HepG2 (cell line): Measurements from ENCODE around the gene ATP6V0D1. TPM values are rescaled to one million over a fixed set of nuclear protein-coding genes. Genes with fewer than 3 reads are reported as not detected.

Experiments used
- FOXM1 ChIP-seq: sonication (generic); formaldehyde crosslinking; IDR thresholded peaks from 2 replicates; pipeline ENCODE4 v1.5.0; 2020; ENCODE audit warnings: missing genetic modification reagents
- FOXO4 ChIP-seq: sonication (generic); formaldehyde crosslinking; conservative IDR thresholded peaks from 2 replicates; pipeline ENCODE4 v1.8.1; 2023; ENCODE audit warnings: missing genetic modification reagents
- GPBP1L1 ChIP-seq: sonication (generic); formaldehyde crosslinking; IDR thresholded peaks from 2 replicates; pipeline ENCODE4 v1.5.0; 2020; ENCODE audit warnings: mild to moderate bottlenecking, missing genetic modification reagents
- HNF4G ChIP-seq, 2 experiments: sonication (generic) in 1 of 2; formaldehyde crosslinking in 1 of 2; IDR thresholded peaks; 2 replicates each; pipeline versions ENCODE4 v1.4.0 to v1.6.1; 2011 to 2020; ENCODE audit warnings: borderline replicate concordance in 2 of 2, low read depth in 2 of 2, mild to moderate bottlenecking in 2 of 2, low read length in 1 of 2, missing genetic modification reagents in 1 of 2, moderate library complexity in 1 of 2
- KDM6A ChIP-seq: IDR thresholded peaks from 2 replicates; pipeline ENCODE4 v1.6.1; 2016; ENCODE audit warnings: low read depth
- MTF1 ChIP-seq: sonication (generic); formaldehyde crosslinking; IDR thresholded peaks from 2 replicates; pipeline ENCODE4 v1.5.0; 2020; ENCODE audit warnings: missing genetic modification reagents
- PBX3 ChIP-seq: sonication (generic); formaldehyde crosslinking; IDR thresholded peaks from 2 replicates; pipeline ENCODE4 v1.8.1; 2023; ENCODE audit warnings: missing genetic modification reagents, inconsistent platforms, borderline replicate concordance
- PHF21A ChIP-seq: sonication (generic); formaldehyde crosslinking; IDR thresholded peaks from 2 replicates; pipeline ENCODE4 v1.5.0; 2020; ENCODE audit warnings: mild to moderate bottlenecking, missing genetic modification reagents
- PRMT3 ChIP-seq: sonication (generic); formaldehyde crosslinking; IDR thresholded peaks from 2 replicates; pipeline ENCODE4 v1.8.1; 2022; ENCODE audit warnings: low read depth, mild to moderate bottlenecking, moderate library complexity, missing genetic modification reagents, borderline replicate concordance
- RBFOX2 ChIP-seq: fragments of 200-400 bp; formaldehyde crosslinking; IDR thresholded peaks from 2 replicates; pipeline ENCODE4 v1.6.1; 2017; ENCODE audit warnings: low read depth, mild to moderate bottlenecking, low read length
- RERE ChIP-seq: IDR thresholded peaks from 2 replicates; pipeline ENCODE4 v1.6.1; 2016; ENCODE audit warnings: low read depth, missing genetic modification reagents, missing compliant biosample characterization
- SMAD3 ChIP-seq: sonication (generic); formaldehyde crosslinking; IDR thresholded peaks from 2 replicates; pipeline ENCODE4 v1.4.0; 2020; ENCODE audit warnings: missing genetic modification reagents
- SRSF9 ChIP-seq: fragments of 200-400 bp; formaldehyde crosslinking; IDR thresholded peaks from 2 replicates; pipeline ENCODE4 v1.6.1; 2018; ENCODE audit warnings: borderline replicate concordance, mild to moderate bottlenecking, low read depth, low read length; ENCODE audit not compliant: insufficient read depth, poor library complexity, severe bottlenecking
- TCF7L2 ChIP-seq: IDR thresholded peaks from 2 replicates; pipeline ENCODE4 v1.6.1; 2011; ENCODE audit warnings: mild to moderate bottlenecking, low read depth, low read length, moderate library complexity
- THYN1 ChIP-seq: sonication (generic); formaldehyde crosslinking; IDR thresholded peaks from 2 replicates; pipeline ENCODE4 v1.8.1; 2023; ENCODE audit warnings: low read depth, mild to moderate bottlenecking, moderate library complexity, missing genetic modification reagents, borderline replicate concordance
- ZNF160 ChIP-seq: sonication (generic); formaldehyde crosslinking; IDR thresholded peaks from 2 replicates; pipeline ENCODE4 v1.8.0; 2022; ENCODE audit warnings: mild to moderate bottlenecking, inconsistent platforms, missing genetic modification reagents
- ZNF263 ChIP-seq: sonication (generic); formaldehyde crosslinking; IDR thresholded peaks from 2 replicates; pipeline ENCODE4 v1.4.0; 2020; ENCODE audit warnings: missing genetic modification reagents
- ZNF446 ChIP-seq: sonication (generic); formaldehyde crosslinking; IDR thresholded peaks from 2 replicates; pipeline ENCODE4 v1.5.0; 2020; ENCODE audit warnings: mild to moderate bottlenecking, missing genetic modification reagents
- ZZZ3 ChIP-seq: sonication (generic); formaldehyde crosslinking; IDR thresholded peaks from 2 replicates; pipeline ENCODE4 v1.4.0; 2020; ENCODE audit warnings: missing genetic modification reagents, mild to moderate bottlenecking, borderline replicate concordance
- polyA plus RNA-seq, 8 experiments: library from polyadenylated mRNA; depleted of rRNA in 3 of 8; stranded (reverse) in 7 of 8; unstranded in 1 of 8; fragments of >200 nt; fragmentation: Illumina TruSeq in 4 of 8; extraction: Trizol in 4 of 8; gene quantifications; 2 replicates each; pipeline versions ENCODE4 v1.2.1 to v1.2.3, GENCODE V29; 2011 to 2016; ENCODE audit warnings: low read depth in 4 of 8, missing spikeins in 1 of 8, mixed read lengths in 1 of 8; ENCODE audit not compliant: insufficient read depth in 1 of 8
- total RNA-seq, 5 experiments: library from RNA; depleted of rRNA; stranded (reverse); fragments of >200 nt; fragmentation: Illumina TruSeq; extraction: Trizol; gene quantifications; 2 replicates each; pipeline ENCODE4 v1.2.3, GENCODE V29; 2016; ENCODE audit warnings: low read depth in 1 of 5

The ATP6V0D1 gene
- total and polyA plus RNA-seq, 2 of the 13 experiments (the other 11 are each of a cell fraction or from before 2014, with no cell fraction given), result 51.1 to 61.3 TPM

GRCh38 chr16:67528870-67529581 is 48.1 kb upstream of the ATP6V0D1 start (continued):
- no peak; the same call in 1 of the 2 replicates for TF ChIP-seq RERE (CRISPR knock-in tag)
- TF ChIP-seq ZZZ3, result no peak
- TF ChIP-seq SMAD3 (CRISPR knock-in tag), result no peak
- no peak for TF ChIP-seq FOXO4 (CRISPR knock-in tag)
- TF ChIP-seq GPBP1L1 (CRISPR knock-in tag), result no peak
- TF ChIP-seq THYN1 (CRISPR knock-in tag), result no peak
- TF ChIP-seq ZNF160 (CRISPR knock-in tag), result no peak
- TF ChIP-seq PRMT3, result no peak
- TF ChIP-seq SRSF9, result no peak
- 0 out of 2 replicates have a peak, but pooled peaks have one; percentile 5 for TF ChIP-seq KDM6A (CRISPR knock-in tag)
- peak; percentile 54 for TF ChIP-seq PHF21A (CRISPR knock-in tag)
- TF ChIP-seq PBX3, result 0 out of 2 replicates have a peak, but pooled peaks have one; percentile 20
- 0 out of 2 replicates have a peak, but pooled peaks have one; percentile 9 for TF ChIP-seq ZNF263 (CRISPR knock-in tag)
- TF ChIP-seq HNF4G (IDR thresholded peaks at IDR 0.05; ENCODE audit: borderline replicate concordance, low read depth, low read length), result no peak
- TF ChIP-seq HNF4G (CRISPR knock-in tag; IDR thresholded peaks at IDR 0.05; ENCODE audit: borderline replicate concordance, low read depth), result no peak
- TF ChIP-seq MTF1 (CRISPR knock-in tag), result no peak
- TF ChIP-seq ZNF446 (CRISPR knock-in tag), result no peak
- TF ChIP-seq RBFOX2, result peak; percentile 66
- 0 out of 2 replicates have a peak, but pooled peaks have one; percentile 44 for TF ChIP-seq FOXM1
- no peak for TF ChIP-seq TCF7L2
